Liver (tissue), 3 donors: ENCODE results near the gene STK35.

ENCODE experiments used
- EGR1 ChIP-seq, 2 donors: IDR thresholded peaks; 2 replicates each; pipeline ENCODE4 v1.6.1; 2016 to 2018; ENCODE audit warnings: antibody characterized with exemption in 2 of 2, low read depth in 2 of 2
- FOXA1 ChIP-seq: IDR thresholded peaks from 2 replicates; pipeline ENCODE4 v1.6.1; 2016; ENCODE audit warnings: antibody characterized with exemption
- FOXA2 ChIP-seq: IDR thresholded peaks from 2 replicates; pipeline ENCODE4 v1.6.1; 2016; ENCODE audit warnings: antibody characterized with exemption
- GABPA ChIP-seq, 2 donors: IDR thresholded peaks in 1 of 2; conservative IDR thresholded peaks in 1 of 2; 2 replicates each; pipeline ENCODE4 v1.6.1; 2016; ENCODE audit warnings: antibody characterized with exemption in 2 of 2, mild to moderate bottlenecking in 1 of 2, moderate library complexity in 1 of 2
- JUND ChIP-seq, 2 donors: IDR thresholded peaks; 2 replicates each; pipeline ENCODE4 v1.6.1; 2016; ENCODE audit warnings: antibody characterized with exemption in 2 of 2
- RAD21 ChIP-seq, 2 donors: IDR thresholded peaks; 2 replicates each; pipeline ENCODE4 v1.6.1; 2016; ENCODE audit warnings: antibody characterized with exemption in 2 of 2, mild to moderate bottlenecking in 2 of 2
- SP1 ChIP-seq: IDR thresholded peaks from 2 replicates; pipeline ENCODE4 v1.6.1; 2018; ENCODE audit warnings: antibody characterized with exemption, mild to moderate bottlenecking
- TAF1 ChIP-seq: conservative IDR thresholded peaks from 2 replicates; pipeline ENCODE4 v1.6.1; 2016; ENCODE audit warnings: antibody characterized with exemption, mild to moderate bottlenecking
- TF ChIP-seq, protein P1 (sequence below): fragments of 150-350 bp; IDR thresholded peaks from 2 replicates; pipeline ENCODE4 v1.5.1; 2017; ENCODE audit warnings: improper control_type of control experiment, low read depth, low read length; ENCODE audit not compliant: missing input control
- TF ChIP-seq, protein P2 (sequence below): IDR thresholded peaks from 2 replicates; pipeline ENCODE4 v1.6.1; 2016; ENCODE audit warnings: antibody characterized with exemption
- TF ChIP-seq, protein P3 (sequence below): IDR thresholded peaks from 2 replicates; pipeline ENCODE4 v1.6.1; 2016; ENCODE audit warnings: antibody characterized with exemption
- TF ChIP-seq, protein P4 (sequence below): IDR thresholded peaks from 2 replicates; pipeline ENCODE4 v1.6.1; 2016; ENCODE audit warnings: antibody characterized with exemption
- TF ChIP-seq, protein P5 (sequence below): IDR thresholded peaks from 2 replicates; pipeline ENCODE4 v1.6.1; 2016; ENCODE audit warnings: antibody characterized with exemption, mild to moderate bottlenecking
- donor health status: healthy.
- donor health status: healthy.

DNA sequence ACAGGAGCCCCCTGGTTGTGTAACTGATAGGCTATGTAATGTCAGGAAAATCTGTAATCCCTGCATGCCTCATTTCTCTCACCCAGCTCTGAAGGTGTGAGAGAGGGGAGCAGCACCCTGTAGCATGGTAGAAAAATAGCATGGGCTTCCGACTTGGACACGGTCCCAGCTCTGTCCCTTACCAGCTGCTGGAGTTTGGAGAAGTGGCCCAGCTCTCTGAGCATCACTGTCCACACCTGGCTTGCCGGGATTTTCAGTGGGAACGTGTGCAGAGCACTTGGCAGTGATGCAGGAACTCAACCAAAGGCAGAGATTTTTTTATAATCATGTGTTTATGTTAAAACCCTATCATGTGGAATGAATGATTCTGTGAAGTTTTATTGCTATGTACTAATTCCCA is 34.6 kb downstream of the STK35 start:
- TF ChIP-seq, protein P1, sequence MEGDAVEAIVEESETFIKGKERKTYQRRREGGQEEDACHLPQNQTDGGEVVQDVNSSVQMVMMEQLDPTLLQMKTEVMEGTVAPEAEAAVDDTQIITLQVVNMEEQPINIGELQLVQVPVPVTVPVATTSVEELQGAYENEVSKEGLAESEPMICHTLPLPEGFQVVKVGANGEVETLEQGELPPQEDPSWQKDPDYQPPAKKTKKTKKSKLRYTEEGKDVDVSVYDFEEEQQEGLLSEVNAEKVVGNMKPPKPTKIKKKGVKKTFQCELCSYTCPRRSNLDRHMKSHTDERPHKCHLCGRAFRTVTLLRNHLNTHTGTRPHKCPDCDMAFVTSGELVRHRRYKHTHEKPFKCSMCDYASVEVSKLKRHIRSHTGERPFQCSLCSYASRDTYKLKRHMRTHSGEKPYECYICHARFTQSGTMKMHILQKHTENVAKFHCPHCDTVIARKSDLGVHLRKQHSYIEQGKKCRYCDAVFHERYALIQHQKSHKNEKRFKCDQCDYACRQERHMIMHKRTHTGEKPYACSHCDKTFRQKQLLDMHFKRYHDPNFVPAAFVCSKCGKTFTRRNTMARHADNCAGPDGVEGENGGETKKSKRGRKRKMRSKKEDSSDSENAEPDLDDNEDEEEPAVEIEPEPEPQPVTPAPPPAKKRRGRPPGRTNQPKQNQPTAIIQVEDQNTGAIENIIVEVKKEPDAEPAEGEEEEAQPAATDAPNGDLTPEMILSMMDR = no peak
- TF ChIP-seq TAF1 = no peak
- TF ChIP-seq, protein P2, sequence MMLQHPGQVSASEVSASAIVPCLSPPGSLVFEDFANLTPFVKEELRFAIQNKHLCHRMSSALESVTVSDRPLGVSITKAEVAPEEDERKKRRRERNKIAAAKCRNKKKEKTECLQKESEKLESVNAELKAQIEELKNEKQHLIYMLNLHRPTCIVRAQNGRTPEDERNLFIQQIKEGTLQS = no peak
- TF ChIP-seq, protein P3, sequence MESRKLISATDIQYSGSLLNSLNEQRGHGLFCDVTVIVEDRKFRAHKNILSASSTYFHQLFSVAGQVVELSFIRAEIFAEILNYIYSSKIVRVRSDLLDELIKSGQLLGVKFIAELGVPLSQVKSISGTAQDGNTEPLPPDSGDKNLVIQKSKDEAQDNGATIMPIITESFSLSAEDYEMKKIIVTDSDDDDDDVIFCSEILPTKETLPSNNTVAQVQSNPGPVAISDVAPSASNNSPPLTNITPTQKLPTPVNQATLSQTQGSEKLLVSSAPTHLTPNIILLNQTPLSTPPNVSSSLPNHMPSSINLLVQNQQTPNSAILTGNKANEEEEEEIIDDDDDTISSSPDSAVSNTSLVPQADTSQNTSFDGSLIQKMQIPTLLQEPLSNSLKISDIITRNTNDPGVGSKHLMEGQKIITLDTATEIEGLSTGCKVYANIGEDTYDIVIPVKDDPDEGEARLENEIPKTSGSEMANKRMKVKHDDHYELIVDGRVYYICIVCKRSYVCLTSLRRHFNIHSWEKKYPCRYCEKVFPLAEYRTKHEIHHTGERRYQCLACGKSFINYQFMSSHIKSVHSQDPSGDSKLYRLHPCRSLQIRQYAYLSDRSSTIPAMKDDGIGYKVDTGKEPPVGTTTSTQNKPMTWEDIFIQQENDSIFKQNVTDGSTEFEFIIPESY = no peak
- TF ChIP-seq, protein P4, sequence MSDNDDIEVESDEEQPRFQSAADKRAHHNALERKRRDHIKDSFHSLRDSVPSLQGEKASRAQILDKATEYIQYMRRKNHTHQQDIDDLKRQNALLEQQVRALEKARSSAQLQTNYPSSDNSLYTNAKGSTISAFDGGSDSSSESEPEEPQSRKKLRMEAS = no peak
- no peak for TF ChIP-seq GABPA (IDR thresholded peaks at IDR 0.05 in 1 of 2, conservative IDR thresholded peaks at IDR 0.05 in 1 of 2)
- TF ChIP-seq JUND (IDR thresholded peaks at IDR 0.05) = no peak
- no peak for TF ChIP-seq FOXA2
- TF ChIP-seq RAD21 (IDR thresholded peaks at IDR 0.05) = no peak
- no peak for TF ChIP-seq FOXA1
- TF ChIP-seq EGR1 (IDR thresholded peaks at IDR 0.05; ENCODE audit: low read depth in 2 of 2) = no peak
- TF ChIP-seq, protein P5, sequence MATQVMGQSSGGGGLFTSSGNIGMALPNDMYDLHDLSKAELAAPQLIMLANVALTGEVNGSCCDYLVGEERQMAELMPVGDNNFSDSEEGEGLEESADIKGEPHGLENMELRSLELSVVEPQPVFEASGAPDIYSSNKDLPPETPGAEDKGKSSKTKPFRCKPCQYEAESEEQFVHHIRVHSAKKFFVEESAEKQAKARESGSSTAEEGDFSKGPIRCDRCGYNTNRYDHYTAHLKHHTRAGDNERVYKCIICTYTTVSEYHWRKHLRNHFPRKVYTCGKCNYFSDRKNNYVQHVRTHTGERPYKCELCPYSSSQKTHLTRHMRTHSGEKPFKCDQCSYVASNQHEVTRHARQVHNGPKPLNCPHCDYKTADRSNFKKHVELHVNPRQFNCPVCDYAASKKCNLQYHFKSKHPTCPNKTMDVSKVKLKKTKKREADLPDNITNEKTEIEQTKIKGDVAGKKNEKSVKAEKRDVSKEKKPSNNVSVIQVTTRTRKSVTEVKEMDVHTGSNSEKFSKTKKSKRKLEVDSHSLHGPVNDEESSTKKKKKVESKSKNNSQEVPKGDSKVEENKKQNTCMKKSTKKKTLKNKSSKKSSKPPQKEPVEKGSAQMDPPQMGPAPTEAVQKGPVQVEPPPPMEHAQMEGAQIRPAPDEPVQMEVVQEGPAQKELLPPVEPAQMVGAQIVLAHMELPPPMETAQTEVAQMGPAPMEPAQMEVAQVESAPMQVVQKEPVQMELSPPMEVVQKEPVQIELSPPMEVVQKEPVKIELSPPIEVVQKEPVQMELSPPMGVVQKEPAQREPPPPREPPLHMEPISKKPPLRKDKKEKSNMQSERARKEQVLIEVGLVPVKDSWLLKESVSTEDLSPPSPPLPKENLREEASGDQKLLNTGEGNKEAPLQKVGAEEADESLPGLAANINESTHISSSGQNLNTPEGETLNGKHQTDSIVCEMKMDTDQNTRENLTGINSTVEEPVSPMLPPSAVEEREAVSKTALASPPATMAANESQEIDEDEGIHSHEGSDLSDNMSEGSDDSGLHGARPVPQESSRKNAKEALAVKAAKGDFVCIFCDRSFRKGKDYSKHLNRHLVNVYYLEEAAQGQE = no peak
- no peak for TF ChIP-seq SP1
